Endodermal cell (in vitro differentiated cells): ENCODE results near the gene MINDY4. TPM values are rescaled to one million over a fixed set of nuclear protein-coding genes. Genes with fewer than 3 reads are reported as not detected.
A peak's percentile ranks its signal among the peaks of the same experiment; 100 is the strongest.

ENCODE experiments used
- DNase-seq: peaks from one replicate; pipeline ENCODE4 v3.0.0-alpha.2; 2017
- H3K27ac ChIP-seq: 2 replicates; pipeline ENCODE4 v1.5.1; 2013; ENCODE audit warnings: mild to moderate bottlenecking, low read depth, low read length, moderate library complexity
- H3K27me3 ChIP-seq: 2 replicates; pipeline ENCODE4 v1.6.1; 2013; ENCODE audit warnings: mild to moderate bottlenecking, low read length, moderate library complexity; ENCODE audit not compliant: insufficient read depth, control insufficient read depth, poor library complexity, severe bottlenecking
- H3K36me3 ChIP-seq: 2 replicates; pipeline ENCODE4 v1.7.0; 2013; ENCODE audit warnings: mild to moderate bottlenecking, low read length, moderate library complexity; ENCODE audit not compliant: control insufficient read depth, insufficient read depth
- H3K4me1 ChIP-seq: one replicate; pipeline ENCODE4 v1.7.0; 2013; ENCODE audit warnings: low read length; ENCODE audit not compliant: control insufficient read depth, insufficient read depth
- H3K4me3 ChIP-seq: 2 replicates; pipeline ENCODE4 v1.5.1; 2013; ENCODE audit warnings: mild to moderate bottlenecking, low read length, moderate library complexity
- H3K9ac ChIP-seq: 2 replicates; pipeline ENCODE4 v1.6.1; 2013; ENCODE audit warnings: mild to moderate bottlenecking, low read length, moderate library complexity; ENCODE audit not compliant: poor library complexity, severe bottlenecking; ENCODE audit errors: extremely low read depth
- H3K9me3 ChIP-seq: 2 replicates; pipeline ENCODE4 v1.6.1; 2013; ENCODE audit warnings: mild to moderate bottlenecking, low read length, moderate library complexity; ENCODE audit not compliant: control insufficient read depth
- H3K27ac Mint-ChIP-seq: 2 replicates; pipeline ENCODE4 v1.8.0; 2020; ENCODE audit warnings: mixed read lengths
- H3K27me3 Mint-ChIP-seq: 2 replicates; pipeline ENCODE4 v1.8.0; 2021; ENCODE audit warnings: mild to moderate bottlenecking, mixed read lengths; ENCODE audit not compliant: insufficient read depth
- H3K36me3 Mint-ChIP-seq: 2 replicates; pipeline ENCODE4 v1.8.0; 2020; ENCODE audit warnings: low read depth, mixed read lengths
- H3K4me1 Mint-ChIP-seq: 2 replicates; pipeline ENCODE4 v1.8.0; 2020; ENCODE audit warnings: mixed read lengths
- H3K4me3 Mint-ChIP-seq: 2 replicates; pipeline ENCODE4 v1.8.0; 2020; ENCODE audit warnings: mild to moderate bottlenecking, moderate library complexity, mixed read lengths
- H3K9me3 Mint-ChIP-seq: 2 replicates; pipeline ENCODE4 v1.8.0; 2020; ENCODE audit warnings: mild to moderate bottlenecking, mixed read lengths
- WGBS, 2 experiments: methylation state at CpG; one replicate each; pipeline versions ENCODE4 v1.1.5 to v1.1.7; 2013; ENCODE audit warnings: missing lambda C conversion rate in 2 of 2, mixed read lengths in 1 of 2; ENCODE audit not compliant: insufficient coverage in 1 of 2, insufficient read length in 1 of 2; 5-methylcytosine and 5-hydroxymethylcytosine counted together
- total RNA-seq, 2 donors: library from RNA; stranded (reverse); fragmentation: NEBNext Ultra II Directional in 1 of 2; extraction: Animal tissue kit (Norgen Biotek cat#: 25700) in 1 of 2; gene quantifications; 2 replicates in 1 of 2; 3 replicates in 1 of 2; pipeline ENCODE4 v1.2.1, GENCODE V29; 2021
- TF ChIP-seq, protein P1 (sequence below): fragments of 200-600 bp; sonication (generic); conservative IDR thresholded peaks from 2 replicates; pipeline ENCODE4 v1.5.0; 2021; ENCODE audit warnings: antibody characterized with exemption, mild to moderate bottlenecking

The MINDY4 gene
- total RNA-seq, 2 donors from 2014 or later, result 7.2 to 8.1 TPM

DNA sequence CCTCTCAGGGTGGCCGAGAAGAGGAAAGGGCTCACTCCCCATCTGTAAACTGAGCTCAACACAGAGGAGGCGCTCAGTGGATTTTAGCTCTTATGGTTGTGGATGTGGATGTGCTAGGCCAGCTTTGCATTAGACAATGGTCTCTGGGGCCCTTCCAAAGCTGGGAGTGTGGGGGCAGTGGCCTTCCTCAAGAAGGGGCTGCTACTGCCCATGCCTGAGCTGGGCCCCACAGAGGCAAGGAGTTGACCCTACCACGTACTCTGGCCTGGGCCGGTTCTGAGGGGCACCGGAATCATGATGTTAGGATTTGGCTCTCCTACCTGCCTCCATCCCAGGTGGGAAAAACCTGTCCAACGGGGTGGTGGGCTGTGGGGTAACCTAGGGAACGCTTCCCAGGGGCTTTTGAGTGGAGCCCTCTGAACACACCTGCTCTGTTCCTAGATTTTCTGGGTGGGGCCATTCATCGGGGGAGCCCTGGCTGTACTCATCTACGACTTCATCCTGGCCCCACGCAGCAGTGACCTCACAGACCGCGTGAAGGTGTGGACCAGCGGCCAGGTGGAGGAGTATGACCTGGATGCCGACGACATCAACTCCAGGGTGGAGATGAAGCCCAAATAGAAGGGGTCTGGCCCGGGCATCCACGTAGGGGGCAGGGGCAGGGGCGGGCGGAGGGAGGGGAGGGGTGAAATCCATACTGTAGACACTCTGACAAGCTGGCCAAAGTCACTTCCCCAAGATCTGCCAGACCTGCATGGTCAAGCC is 152.0 kb downstream of the MINDY4 start:
- 91 to 96% methylated on average over 11 to 19 of the region's 19 CpGs for WGBS, 2 experiments
- H3K27me3 ChIP-seq, result no peaks in the 10 kb centered on the region
- H3K36me3 ChIP-seq, result no peaks in the 10 kb centered on the region
- H3K4me3 ChIP-seq, result no peak overlapping the region
- Mint-ChIP-seq H3K27me3 (peaks cover 1% of the 10 kb centered on the region), H3K36me3 (no peaks in the 10 kb centered on the region), H3K9me3 (peaks cover 7% of the 10 kb centered on the region), H3K4me3 (no peak overlapping the region), H3K4me1 (no peaks in the 10 kb centered on the region), H3K27ac (no peak overlapping the region)
- H3K9ac ChIP-seq, result no peak overlapping the region
- no peaks in the 10 kb centered on the region for H3K9me3 ChIP-seq
- no peaks in the 10 kb centered on the region for H3K4me1 ChIP-seq
- H3K27ac ChIP-seq, result no peak overlapping the region
- TF ChIP-seq, protein P1, sequence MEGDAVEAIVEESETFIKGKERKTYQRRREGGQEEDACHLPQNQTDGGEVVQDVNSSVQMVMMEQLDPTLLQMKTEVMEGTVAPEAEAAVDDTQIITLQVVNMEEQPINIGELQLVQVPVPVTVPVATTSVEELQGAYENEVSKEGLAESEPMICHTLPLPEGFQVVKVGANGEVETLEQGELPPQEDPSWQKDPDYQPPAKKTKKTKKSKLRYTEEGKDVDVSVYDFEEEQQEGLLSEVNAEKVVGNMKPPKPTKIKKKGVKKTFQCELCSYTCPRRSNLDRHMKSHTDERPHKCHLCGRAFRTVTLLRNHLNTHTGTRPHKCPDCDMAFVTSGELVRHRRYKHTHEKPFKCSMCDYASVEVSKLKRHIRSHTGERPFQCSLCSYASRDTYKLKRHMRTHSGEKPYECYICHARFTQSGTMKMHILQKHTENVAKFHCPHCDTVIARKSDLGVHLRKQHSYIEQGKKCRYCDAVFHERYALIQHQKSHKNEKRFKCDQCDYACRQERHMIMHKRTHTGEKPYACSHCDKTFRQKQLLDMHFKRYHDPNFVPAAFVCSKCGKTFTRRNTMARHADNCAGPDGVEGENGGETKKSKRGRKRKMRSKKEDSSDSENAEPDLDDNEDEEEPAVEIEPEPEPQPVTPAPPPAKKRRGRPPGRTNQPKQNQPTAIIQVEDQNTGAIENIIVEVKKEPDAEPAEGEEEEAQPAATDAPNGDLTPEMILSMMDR, result no peak
- peak; percentile 28 for DNase-seq

DNA sequence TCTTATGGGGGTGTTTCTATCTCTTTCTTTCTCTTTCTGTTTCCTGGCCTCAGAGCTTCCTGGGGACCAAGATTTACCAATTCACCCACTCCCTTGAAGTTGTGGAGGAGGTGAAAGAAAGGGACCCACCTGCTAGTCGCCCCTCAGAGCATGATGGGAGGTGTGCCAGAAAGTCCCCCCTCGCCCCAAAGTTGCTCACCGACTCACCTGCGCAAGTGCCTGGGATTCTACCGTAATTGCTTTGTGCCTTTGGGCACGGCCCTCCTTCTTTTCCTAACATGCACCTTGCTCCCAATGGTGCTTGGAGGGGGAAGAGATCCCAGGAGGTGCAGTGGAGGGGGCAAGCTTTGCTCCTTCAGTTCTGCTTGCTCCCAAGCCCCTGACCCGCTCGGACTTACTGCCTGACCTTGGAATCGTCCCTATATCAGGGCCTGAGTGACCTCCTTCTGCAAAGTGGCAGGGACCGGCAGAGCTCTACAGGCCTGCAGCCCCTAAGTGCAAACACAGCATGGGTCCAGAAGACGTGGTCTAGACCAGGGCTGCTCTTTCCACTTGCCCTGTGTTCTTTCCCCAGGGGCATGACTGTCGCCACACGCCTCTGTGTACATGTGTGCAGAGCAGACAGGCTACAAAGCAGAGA is 152.7 kb downstream of the MINDY4 start:
- Histone ChIP-seq H3K27ac (no peak overlapping the region), H3K4me1 (no peaks in the 10 kb centered on the region), H3K36me3 (no peaks in the 10 kb centered on the region), H3K9me3 (no peaks in the 10 kb centered on the region), H3K27me3 (no peaks in the 10 kb centered on the region), H3K4me3 (no peak overlapping the region), H3K9ac (no peak overlapping the region)
- peaks cover 1% of the 10 kb centered on the region for H3K27me3 Mint-ChIP-seq
- H3K27ac Mint-ChIP-seq, result no peak overlapping the region
- H3K4me1 Mint-ChIP-seq, result no peaks in the 10 kb centered on the region
- TF ChIP-seq, protein P1, result no peak
- H3K9me3 Mint-ChIP-seq, result peaks cover 7% of the 10 kb centered on the region
- no peaks in the 10 kb centered on the region for H3K36me3 Mint-ChIP-seq
- H3K4me3 Mint-ChIP-seq, result no peak overlapping the region
- peak; percentile 23 for DNase-seq
- 89 to 98% methylated on average over 8 to 13 of the region's 13 CpGs for WGBS, 2 experiments

DNA sequence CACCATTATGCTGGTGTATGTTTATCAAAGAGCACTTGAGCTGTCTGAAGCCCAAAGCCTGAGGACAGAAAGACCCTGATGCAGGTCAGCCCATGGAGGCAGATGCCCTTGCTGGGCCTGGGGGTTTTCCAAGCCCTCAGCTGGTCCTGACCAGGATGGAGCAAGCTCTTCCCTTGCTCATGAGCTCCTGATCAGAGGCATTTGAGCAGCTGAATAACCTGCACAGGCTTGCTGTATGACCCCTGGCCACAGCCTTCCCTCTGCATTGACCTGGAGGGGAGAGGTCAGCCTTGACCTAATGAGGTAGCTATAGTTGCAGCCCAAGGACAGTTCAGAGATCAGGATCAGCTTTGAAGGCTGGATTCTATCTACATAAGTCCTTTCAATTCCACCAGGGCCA is 153.4 kb downstream of the MINDY4 start:
- Histone ChIP-seq H3K4me3 (no peak overlapping the region), H3K27me3 (no peaks in the 10 kb centered on the region), H3K27ac (no peak overlapping the region), H3K9ac (no peak overlapping the region), H3K9me3 (no peaks in the 10 kb centered on the region), H3K4me1 (no peaks in the 10 kb centered on the region), H3K36me3 (no peaks in the 10 kb centered on the region)
- no peak overlapping the region for H3K27ac Mint-ChIP-seq
- H3K9me3 Mint-ChIP-seq, result peaks cover 7% of the 10 kb centered on the region
- peaks cover 3% of the 10 kb centered on the region for H3K27me3 Mint-ChIP-seq
- TF ChIP-seq, protein P1, result no peak
- H3K4me1 Mint-ChIP-seq, result no peaks in the 10 kb centered on the region
- no peaks in the 10 kb centered on the region for H3K36me3 Mint-ChIP-seq
- no peak overlapping the region for H3K4me3 Mint-ChIP-seq
- peak; percentile 28 for DNase-seq
